Tibial artery (tissue), 4 donors: Measurements from ENCODE around the gene SLC2A4RG.

Experiments used
- DNase-seq, 2 donors: peaks; one replicate each; pipeline ENCODE4 v3.0.0-alpha.2; 2019
- H3K27ac ChIP-seq, 2 donors: fragments of 200-600 bp; sonication (generic) in 1 of 2; 1 replicate in 1 of 2; 2 replicates in 1 of 2; pipeline ENCODE4 v1.5.1; 2018 to 2019; ENCODE audit warnings: mild to moderate bottlenecking in 1 of 2
- H3K27me3 ChIP-seq, 2 donors: fragments of 200-600 bp; sonication (generic) in 1 of 2; one replicate each; pipeline versions ENCODE4 v1.5.1 to v1.6.0; 2016 to 2019
- H3K36me3 ChIP-seq, 3 donors: fragments of 200-600 bp; sonication (generic) in 2 of 3; one replicate each; pipeline ENCODE4 v1.5.1; 2016 to 2019; ENCODE audit warnings: mild to moderate bottlenecking in 2 of 3
- H3K4me1 ChIP-seq, 4 donors: fragments of 200-600 bp; sonication (generic) in 2 of 4; 1 replicate in 3 of 4; 2 replicates in 1 of 4; pipeline ENCODE4 v1.5.1; 2016 to 2019
- H3K4me3 ChIP-seq, 2 donors: fragments of 200-600 bp; sonication (generic) in 1 of 2; 1 replicate in 1 of 2; 2 replicates in 1 of 2; pipeline ENCODE4 v1.5.1; 2018 to 2019; ENCODE audit warnings: mild to moderate bottlenecking in 2 of 2
- H3K9me3 ChIP-seq, 3 donors: fragments of 200-600 bp; sonication (generic) in 1 of 3; one replicate each; pipeline ENCODE4 v1.5.1; 2016 to 2019
- CTCF ChIP-seq, 2 experiments: fragments of 200-600 bp in 1 of 2; fragments of 450-650 bp in 1 of 2; IDR thresholded peaks; one replicate each; pipeline ENCODE4 v1.5.1; 2017 to 2019; ENCODE audit warnings: antibody characterized with exemption in 2 of 2, mild to moderate bottlenecking in 1 of 2, moderate library complexity in 1 of 2
- intact Hi-C: fragments of 100-400 bp; cut with DNase I; formaldehyde crosslinking; loops from one replicate; pipeline ENCODE4 v1.15.0; 2023; ENCODE audit warnings: low total_unique reads

SLC2A4RG gene

DNA sequence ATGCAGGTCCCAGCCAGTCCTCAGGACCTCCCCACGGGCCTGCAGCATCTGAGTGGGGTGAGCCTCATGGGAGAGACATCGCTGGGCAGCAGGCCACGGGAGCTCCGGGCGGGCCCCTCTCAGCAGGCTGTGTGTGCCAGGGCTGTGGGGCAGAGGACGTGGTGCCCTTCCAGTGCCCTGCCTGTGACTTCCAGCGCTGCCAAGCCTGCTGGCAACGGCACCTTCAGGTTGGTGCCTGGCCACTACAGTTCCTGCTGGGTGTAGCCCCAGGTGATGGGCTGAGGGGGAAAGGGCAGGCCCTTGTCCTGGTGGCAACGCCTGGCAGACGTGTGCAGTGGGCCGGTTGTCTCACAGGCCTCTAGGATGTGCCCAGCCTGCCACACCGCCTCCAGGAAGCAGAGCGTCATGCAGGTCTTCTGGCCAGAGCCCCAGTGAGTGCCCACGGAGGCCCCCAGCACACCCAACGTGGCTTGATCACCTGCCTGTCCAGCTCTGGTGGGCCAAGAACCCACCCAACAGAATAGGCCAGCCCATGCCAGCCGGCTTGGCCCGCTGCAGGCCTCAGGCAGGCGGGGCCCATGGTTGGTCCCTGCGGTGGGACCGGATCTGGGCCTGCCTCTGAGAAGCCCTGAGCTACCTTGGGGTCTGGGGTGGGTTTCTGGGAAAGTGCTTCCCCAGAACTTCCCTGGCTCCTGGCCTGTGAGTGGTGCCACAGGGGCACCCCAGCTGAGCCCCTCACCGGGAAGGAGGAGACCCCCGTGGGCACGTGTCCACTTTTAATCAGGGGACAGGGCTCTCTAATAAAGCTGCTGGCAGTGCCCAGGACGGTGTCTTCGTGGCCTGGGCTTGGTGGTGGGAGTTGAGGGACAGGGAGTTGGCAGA, 43.9 kb upstream of the SLC2A4RG start:
- intact Hi-C loops: no loop called here
- TF ChIP-seq CTCF (IDR thresholded peaks at IDR 0.05): no peak
- Histone ChIP-seq H3K4me1 (peaks cover 0 to 43% (median 34%) of the 10 kb centered on the region in 4 donors), H3K9me3 (no peaks in the 10 kb centered on the region), H3K4me3 (no peak overlapping the region), H3K36me3 (peaks cover 0 to 46% (median 33%) of the 10 kb centered on the region in 3 donors), H3K27ac (no peak overlapping the region), H3K27me3 (no peaks in the 10 kb centered on the region)
- DNase-seq: peak in 1 of 2 donors; percentile 66

DNA sequence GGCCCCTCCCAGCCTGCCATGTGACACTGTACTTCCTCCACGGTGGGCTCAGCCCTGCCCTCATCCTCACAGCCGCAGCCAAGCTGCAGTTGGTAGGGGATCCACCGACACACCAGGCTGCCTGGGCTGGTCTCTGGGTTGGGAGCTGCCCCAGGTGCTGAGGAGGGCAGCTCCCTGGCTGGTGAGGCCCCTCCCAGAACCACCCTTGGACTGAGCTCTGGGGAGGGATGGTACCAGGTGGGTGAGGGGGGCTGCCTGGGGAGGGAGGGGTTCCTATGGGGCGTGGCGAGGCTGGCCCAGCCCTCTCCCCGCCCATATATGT, 43.3 kb upstream of the SLC2A4RG start:
- Histone ChIP-seq H3K4me3 (peak overlapping the region in 1 of 2 donors; percentile 34), H3K36me3 (peaks cover 0 to 46% (median 39%) of the 10 kb centered on the region in 3 donors), H3K4me1 (peaks cover 0 to 43% (median 34%) of the 10 kb centered on the region in 4 donors), H3K9me3 (no peaks in the 10 kb centered on the region), H3K27me3 (no peaks in the 10 kb centered on the region), H3K27ac (no peak overlapping the region)
- intact Hi-C loops: no loop called here
- no peak for TF ChIP-seq CTCF (IDR thresholded peaks at IDR 0.05)
- DNase-seq: no peak

DNA sequence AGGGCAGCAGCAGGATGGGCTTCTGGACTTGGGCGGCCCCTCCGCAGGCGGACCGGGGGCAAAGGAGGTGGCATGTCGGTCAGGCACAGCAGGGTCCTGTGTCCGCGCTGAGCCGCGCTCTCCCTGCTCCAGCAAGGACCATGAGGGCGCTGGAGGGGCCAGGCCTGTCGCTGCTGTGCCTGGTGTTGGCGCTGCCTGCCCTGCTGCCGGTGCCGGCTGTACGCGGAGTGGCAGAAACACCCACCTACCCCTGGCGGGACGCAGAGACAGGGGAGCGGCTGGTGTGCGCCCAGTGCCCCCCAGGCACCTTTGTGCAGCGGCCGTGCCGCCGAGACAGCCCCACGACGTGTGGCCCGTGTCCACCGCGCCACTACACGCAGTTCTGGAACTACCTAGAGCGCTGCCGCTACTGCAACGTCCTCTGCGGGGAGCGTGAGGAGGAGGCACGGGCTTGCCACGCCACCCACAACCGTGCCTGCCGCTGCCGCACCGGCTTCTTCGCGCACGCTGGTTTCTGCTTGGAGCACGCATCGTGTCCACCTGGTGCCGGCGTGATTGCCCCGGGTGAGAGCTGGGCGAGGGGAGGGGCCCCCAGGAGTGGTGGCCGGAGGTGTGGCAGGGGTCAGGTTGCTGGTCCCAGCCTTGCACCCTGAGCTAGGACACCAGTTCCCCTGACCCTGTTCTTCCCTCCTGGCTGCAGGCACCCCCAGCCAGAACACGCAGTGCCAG, 42.8 kb upstream of the SLC2A4RG start, which contains the start of gene TNFRSF6B:
TNFRSF6B (plus strand) TSS at position 25 of the 729 bp plus-strand sequence; CDS start at position 141, 116 bp downstream.
- intact Hi-C loops: no loop called here

GRCh38 chr20:63697357-63697867, 42.2 kb upstream of the SLC2A4RG start:
- no peaks in the 10 kb centered on the region for H3K27me3 ChIP-seq
- no peaks in the 10 kb centered on the region for H3K9me3 ChIP-seq
- H3K4me3 ChIP-seq: peak overlapping the region in 1 of 2 donors; percentile 34
- peak; percentile 19 to 65 for DNase-seq
- intact Hi-C loops: no loop called here
- no peak overlapping the region for H3K27ac ChIP-seq
- H3K36me3 ChIP-seq: peaks cover 0 to 46% (median 41%) of the 10 kb centered on the region in 3 donors
- no peak for TF ChIP-seq CTCF (IDR thresholded peaks at IDR 0.05)
- H3K4me1 ChIP-seq: peaks cover 0 to 43% (median 34%) of the 10 kb centered on the region in 4 donors

More for the DNA sequence above, 42.8 kb upstream of the SLC2A4RG start, which contains the start of gene TNFRSF6B:
- peaks cover 0 to 46% (median 44%) of the 10 kb centered on the region in 3 donors for H3K36me3 ChIP-seq
- TF ChIP-seq CTCF (IDR thresholded peaks at IDR 0.05): no peak
- peaks cover 0 to 43% (median 34%) of the 10 kb centered on the region in 4 donors for H3K4me1 ChIP-seq
- peak; percentile 20 to 67 for DNase-seq
- no peaks in the 10 kb centered on the region for H3K9me3 ChIP-seq
- peak within 1 kb of the TSS in 1 of 2 donors; percentile 34 for H3K4me3 ChIP-seq
- no peaks in the 10 kb centered on the region for H3K27me3 ChIP-seq
- H3K27ac ChIP-seq: no peak within 1 kb of the TSS

DNA sequence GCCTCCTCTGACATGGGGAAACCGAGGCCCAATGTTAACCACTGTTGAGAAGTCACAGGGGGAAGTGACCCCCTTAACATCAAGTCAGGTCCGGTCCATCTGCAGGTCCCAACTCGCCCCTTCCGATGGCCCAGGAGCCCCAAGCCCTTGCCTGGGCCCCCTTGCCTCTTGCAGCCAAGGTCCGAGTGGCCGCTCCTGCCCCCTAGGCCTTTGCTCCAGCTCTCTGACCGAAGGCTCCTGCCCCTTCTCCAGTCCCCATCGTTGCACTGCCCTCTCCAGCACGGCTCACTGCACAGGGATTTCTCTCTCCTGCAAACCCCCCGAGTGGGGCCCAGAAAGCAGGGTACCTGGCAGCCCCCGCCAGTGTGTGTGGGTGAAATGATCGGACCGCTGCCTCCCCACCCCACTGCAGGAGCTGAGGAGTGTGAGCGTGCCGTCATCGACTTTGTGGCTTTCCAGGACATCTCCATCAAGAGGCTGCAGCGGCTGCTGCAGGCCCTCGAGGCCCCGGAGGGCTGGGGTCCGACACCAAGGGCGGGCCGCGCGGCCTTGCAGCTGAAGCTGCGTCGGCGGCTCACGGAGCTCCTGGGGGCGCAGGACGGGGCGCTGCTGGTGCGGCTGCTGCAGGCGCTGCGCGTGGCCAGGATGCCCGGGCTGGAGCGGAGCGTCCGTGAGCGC, 41.6 kb upstream of the SLC2A4RG start:
- Histone ChIP-seq H3K4me3 (no peak overlapping the region), H3K27ac (peak overlapping the region in 1 of 2 donors; percentile 56), H3K9me3 (no peaks in the 10 kb centered on the region), H3K27me3 (no peaks in the 10 kb centered on the region), H3K36me3 (peaks cover 0 to 46% (median 46%) of the 10 kb centered on the region in 3 donors), H3K4me1 (peaks cover 0 to 43% (median 34%) of the 10 kb centered on the region in 4 donors)
- intact Hi-C loops: no loop called here
- TF ChIP-seq CTCF (IDR thresholded peaks at IDR 0.05): no peak
- DNase-seq: peak in 1 of 2 donors; percentile 67
